Stimulated activated CD8-positive, alpha-beta memory T cell treated with anti-CD3 and anti-CD28 coated beads, Interleukin-12 subunit alpha, Interleukin-12 subunit beta, amount 100 ng/mL, for 1 hour (primary cell): ENCODE results near the gene PARP3.
"Not testable (repeated sequence)": the region's sequence is repeated elsewhere in the genome, so short reads cannot be mapped to it uniquely, and the experiment has no call there.

Experiments used
- DNase-seq: peaks from one replicate; pipeline ENCODE4 v3.0.0-alpha.2; 2020; ENCODE audit warnings: low read depth

The PARP3 gene

DNA sequence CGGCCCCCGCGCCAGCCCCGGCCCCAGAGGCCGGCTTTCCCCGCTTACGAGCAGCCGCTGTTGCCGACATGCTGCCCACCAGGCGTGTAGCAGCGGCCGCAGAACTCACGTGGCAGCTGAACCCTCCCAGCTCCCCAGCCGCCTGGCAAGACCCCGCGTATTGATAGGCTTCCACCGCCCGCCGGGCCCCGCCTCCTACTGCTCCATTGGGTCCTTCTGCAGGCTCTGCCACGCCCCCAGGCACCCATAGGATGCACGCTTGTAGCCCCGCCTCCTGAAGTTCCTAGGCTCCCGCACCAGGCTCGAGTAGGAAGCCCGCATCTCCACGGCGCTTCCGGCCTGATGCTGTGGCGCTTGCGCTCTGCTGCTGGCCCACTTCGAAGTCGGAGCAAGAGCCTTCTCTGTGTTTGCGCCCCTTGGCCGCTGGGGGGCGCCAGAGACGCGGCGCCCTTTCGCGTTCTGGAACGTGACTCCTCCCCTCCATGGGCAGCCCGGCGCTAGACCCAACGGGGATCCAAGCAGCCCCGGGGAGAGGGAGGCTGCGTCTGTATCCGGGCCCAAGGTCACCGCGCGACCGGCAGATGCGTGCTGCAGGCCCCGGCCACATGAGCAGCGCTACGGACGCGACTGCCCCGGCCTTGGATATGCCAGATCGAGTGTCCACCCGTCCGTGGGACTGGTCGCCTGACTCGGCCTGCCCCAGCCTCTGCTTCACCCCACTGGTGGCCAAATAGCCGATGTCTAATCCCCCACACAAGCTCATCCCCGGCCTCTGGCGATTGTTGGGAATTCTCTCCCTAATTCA lies at the start of gene PARP3, which contains the start of gene RRP9:
PARP3 (plus strand) TSS at position 566 of the 805 bp plus-strand sequence. CDS start 993 bp downstream, outside the sequence.
RRP9 (minus strand) TSS at position 107 of the 805 bp plus-strand sequence; CDS start at position 70, 37 bp downstream.
- peak; percentile 99 for DNase-seq

GRCh38 chr3:51894391-51894790 lies 47.8 kb upstream of the PARP3 start:
- DNase-seq = no peak

DNA sequence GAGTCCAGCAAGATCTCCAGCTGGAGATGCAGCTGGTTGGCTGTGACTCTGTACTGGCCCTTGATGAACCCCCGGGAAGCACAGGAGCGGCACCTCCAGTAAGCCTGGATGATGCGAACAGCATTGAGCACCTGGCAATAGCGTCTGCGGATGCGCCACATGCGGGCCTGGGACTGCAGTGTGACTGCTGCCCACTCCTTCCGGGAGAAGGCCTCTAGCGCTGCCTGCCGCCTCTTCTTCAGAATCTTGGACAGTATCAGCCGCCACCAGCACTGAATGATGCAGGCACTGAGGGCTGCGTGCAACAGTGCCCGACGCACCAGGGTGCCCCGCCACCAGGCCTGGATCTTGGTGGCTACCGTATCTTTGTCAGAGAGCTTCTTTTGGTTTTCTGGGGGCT lies 47.2 kb upstream of the PARP3 start:
- DNase-seq = no peak

GRCh38 chr3:51896607-51897305 lies 45.4 kb upstream of the PARP3 start:
- no peak for DNase-seq

- no peak for DNase-seq
Measured at GRCh38 chr3:51897391-51897790, 44.8 kb upstream of the PARP3 start.

DNA sequence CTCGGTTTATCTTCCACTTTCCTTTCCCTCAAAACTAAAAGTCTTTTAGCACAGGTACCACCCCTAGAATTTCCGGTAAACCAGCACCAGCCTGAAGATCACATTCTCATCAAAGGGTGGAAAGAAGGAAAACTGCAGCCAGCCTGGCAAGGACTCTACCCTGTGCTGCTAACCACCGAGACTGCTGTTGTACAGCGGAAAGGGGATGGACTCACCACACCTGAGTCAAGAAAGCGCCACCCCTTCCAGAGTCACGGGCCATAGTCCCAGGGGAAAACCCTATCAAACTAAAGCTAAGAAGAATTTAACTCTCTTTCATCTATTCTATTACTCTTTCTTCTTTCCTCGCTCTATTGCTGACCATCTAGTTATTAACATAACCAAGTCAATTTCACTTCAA lies 42.1 kb upstream of the PARP3 start:
- not testable (repeated sequence) for DNase-seq

- not testable (repeated sequence) for DNase-seq
Measured at GRCh38 chr3:51902361-51902760, 39.8 kb upstream of the PARP3 start.

GRCh38 chr3:51904034-51904823 lies 37.9 kb upstream of the PARP3 start:
- no peak for DNase-seq

- no peak for DNase-seq
Measured at GRCh38 chr3:51908026-51908425, 34.1 kb upstream of the PARP3 start.

DNA sequence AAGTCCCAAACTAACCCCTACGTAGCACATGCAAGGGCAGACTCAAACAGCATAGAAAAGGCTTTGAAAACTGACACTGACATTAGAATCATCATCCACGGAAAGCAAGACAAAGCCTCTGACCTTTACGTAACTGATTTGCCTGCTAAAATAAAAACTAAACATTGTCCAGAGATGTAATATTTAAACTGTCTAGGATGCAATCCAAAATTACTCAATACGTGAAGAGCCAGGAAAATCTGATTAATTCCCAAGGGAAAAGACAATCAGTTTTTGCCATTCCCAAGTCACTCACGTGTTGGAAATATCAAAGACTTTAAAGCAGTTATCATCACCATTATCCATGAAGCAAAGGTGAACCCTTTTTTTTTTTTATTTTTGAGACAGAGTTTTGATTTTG lies 25.7 kb upstream of the PARP3 start:
- no peak for DNase-seq

- no peak for DNase-seq
Measured at GRCh38 chr3:51921081-51921578, 21.0 kb upstream of the PARP3 start.

DNA sequence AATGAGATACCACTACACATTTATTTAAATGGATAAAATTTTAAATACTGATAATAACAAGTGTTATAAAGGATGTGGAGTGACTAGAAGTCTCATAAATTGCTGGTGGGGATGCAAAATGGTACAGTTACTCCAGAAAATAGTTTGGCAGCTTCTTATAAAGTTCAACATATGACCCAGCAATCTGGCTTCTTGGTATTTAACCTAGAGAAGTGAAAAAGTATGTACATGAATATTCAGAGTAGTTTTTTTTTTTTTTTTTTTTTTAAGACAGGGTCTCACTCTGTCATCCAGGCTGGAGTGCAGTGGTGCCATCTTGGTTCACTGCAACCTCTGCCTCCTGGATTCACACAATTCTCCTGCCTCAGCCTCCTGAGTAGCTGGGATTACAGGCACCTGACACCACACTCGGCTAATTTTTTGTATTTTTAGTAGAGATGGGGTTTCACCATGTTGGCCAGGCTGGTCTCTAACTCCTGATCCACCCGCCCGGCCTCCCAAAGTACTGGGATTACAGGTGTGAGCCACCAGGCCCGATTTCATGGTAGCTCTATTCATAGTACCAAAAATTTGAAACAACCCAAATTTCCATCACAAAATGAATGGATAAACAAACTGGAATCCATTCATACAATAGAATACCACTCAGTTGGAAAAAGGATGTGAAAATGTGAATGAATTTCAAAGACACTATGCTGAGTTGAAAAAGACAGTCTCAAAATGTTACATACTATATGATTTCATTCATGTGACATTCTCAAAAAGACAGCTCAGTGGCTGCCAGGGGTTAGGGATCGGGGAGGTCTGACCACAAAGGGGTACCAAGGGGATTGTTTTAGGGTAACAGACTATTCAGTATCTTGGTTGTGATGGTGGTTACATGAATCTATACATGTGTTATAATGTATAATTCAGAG lies 14.8 kb upstream of the PARP3 start:
- no peak for DNase-seq

GRCh38 chr3:51928438-51928837 lies 13.7 kb upstream of the PARP3 start:
- DNase-seq = no peak

GRCh38 chr3:51928981-51929380 lies 13.2 kb upstream of the PARP3 start:
- DNase-seq = not testable (repeated sequence)

GRCh38 chr3:51929420-51930003 lies 12.7 kb upstream of the PARP3 start:
- DNase-seq = no peak

- DNase-seq = no peak
Measured at GRCh38 chr3:51930439-51930838, 11.7 kb upstream of the PARP3 start.

DNA sequence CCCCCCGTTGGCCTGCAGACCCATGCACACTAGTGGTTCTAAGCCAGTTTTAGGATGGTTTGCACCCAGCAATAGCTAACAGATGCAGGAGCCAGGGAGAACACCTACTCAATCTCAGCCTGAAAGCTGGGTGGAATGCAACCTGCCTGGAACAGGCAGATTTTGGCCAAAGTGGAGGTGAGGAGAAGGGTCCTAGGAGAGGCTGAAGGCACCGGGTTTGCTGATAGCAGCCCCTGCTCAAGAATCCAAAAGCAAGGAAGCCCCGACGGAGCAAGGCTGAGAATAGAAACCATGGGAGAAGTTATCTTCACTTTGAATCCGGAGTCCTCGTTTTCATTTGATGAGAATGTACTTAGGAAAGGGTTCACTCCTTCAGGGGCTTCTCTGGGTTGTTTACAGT lies 10.4 kb upstream of the PARP3 start:
- DNase-seq = no peak

DNA sequence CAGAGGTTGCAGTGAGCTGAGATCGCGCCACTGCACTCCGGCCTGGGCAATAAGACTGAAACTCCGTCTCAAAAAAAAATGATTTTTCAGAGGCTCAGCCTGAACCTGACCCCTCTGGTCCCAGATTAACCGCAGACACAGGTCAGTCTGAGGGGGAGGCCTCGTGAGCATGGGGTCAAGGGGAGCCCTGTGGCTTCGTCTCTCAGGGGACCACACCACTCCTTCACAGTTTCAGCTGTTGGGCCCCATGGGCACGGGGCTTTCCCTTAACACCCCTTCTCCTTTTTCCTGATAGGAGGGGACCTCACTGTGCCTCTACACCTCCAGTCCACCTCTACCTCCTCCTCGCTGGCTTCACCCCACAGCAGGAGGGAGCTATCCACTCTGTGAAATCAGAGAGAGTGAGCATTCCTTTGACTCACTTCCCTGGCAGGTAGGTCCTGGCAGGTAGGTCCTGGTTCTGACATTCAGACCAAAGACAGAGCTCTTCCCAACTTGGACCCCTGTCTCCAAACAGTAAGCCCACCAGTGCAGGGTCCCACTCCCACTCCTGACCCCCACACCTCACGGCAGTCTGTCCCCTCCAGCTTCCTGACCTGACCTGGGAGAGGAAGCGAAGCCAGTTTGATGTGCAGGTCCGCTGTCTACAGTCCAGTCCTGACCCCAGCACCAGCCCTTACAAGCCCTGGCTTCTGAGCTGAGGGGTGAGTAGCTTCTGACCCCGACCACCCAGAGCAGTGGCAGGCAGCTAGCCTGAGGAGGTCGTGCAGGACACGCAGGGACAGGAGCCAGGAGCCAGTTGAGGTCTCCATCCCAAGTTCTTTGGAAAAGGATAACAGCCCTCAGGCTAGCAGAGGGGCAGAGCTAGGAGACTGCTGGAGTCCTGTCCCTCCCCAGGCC lies 9.4 kb upstream of the PARP3 start:
- DNase-seq = no peak

DNA sequence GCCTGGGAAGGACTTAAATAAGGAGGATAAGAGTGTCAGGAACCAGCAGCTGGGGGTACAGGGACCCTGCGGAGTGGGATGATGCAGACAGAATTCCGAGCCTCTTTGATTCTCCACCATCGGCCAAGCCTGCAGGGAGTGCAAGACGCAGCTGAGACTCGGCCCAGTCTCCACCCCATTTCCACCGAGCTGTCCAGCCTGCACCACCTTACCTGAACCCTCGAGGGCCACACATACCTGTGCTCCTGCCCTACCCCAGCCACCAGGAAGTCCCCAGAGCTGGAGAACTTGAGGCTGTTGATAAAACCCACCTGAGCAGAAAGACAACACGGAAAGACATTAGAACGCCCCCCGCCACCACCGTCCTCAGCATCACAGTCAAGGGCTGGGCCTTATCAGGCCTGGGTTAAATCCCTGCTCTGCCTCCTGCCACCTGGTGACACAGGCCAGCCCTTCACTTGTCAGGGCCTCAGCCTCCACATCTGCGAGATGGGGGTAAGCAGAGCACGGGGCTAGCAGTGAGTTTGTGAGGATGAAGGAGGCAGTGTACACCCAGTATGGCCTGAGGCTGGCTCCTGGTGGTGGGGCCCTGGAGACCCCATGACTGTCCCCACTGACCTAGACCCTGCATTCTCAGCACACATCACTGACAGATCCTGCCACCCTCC lies 8.6 kb upstream of the PARP3 start:
- DNase-seq = no peak
